Heart right ventricle (tissue), 16 donors: ENCODE measurements around the gene CWC22. TPM values are rescaled to one million over a fixed set of nuclear protein-coding genes. Genes with fewer than 3 reads are reported as not detected.

Source experiments
- ATAC-seq, 8 donors: fragments of 200-7000 bp; cut with Tn5 transposase; one replicate each; pipeline ENCODE4 v1.9.1; 2020; ENCODE audit warnings: mild to moderate bottlenecking in 8 of 8, moderate library complexity in 8 of 8, moderate number of reproducible peaks in 1 of 8
- DNase-seq, 2 donors: peaks; one replicate each; pipeline ENCODE4 v3.0.0-alpha.2; 2020
- H3K27ac ChIP-seq, 10 donors: fragments of 200-600 bp; sonication (generic) in 2 of 10; one replicate each; pipeline versions ENCODE4 v1.5.0 to v1.8.0; 2020 to 2022; ENCODE audit warnings: mild to moderate bottlenecking in 3 of 10
- H3K27me3 ChIP-seq, 7 donors: fragments of 200-600 bp; one replicate each; pipeline ENCODE4 v1.8.0; 2021 to 2022; ENCODE audit warnings: mild to moderate bottlenecking in 2 of 7
- H3K36me3 ChIP-seq, 9 donors: fragments of 200-600 bp; sonication (generic) in 1 of 9; one replicate each; pipeline versions ENCODE4 v1.5.0 to v1.8.0; 2020 to 2022; ENCODE audit warnings: mild to moderate bottlenecking in 2 of 9
- H3K4me1 ChIP-seq, 9 donors: fragments of 200-600 bp; sonication (generic) in 1 of 9; one replicate each; pipeline versions ENCODE4 v1.5.0 to v1.8.0; 2020 to 2022; ENCODE audit warnings: mild to moderate bottlenecking in 4 of 9
- H3K4me3 ChIP-seq, 10 donors: fragments of 200-600 bp; sonication (generic) in 2 of 10; one replicate each; pipeline versions ENCODE4 v1.5.0 to v1.8.0; 2020 to 2022; ENCODE audit warnings: mild to moderate bottlenecking in 7 of 10, moderate library complexity in 2 of 10
- H3K9me3 ChIP-seq, 11 donors: fragments of 200-600 bp in 10 of 11; sonication (generic) in 2 of 11; one replicate each; pipeline versions ENCODE4 v1.5.0 to v1.8.0; 2013 to 2022; ENCODE audit warnings: mild to moderate bottlenecking in 2 of 11, control low read depth in 1 of 11, moderate library complexity in 1 of 11
- CTCF ChIP-seq, 9 donors: fragments of 200-600 bp; sonication (generic) in 2 of 9; IDR thresholded peaks; one replicate each; pipeline versions ENCODE4 v1.5.0 to v1.8.0; 2021 to 2022; ENCODE audit warnings: antibody characterized with exemption in 9 of 9, mild to moderate bottlenecking in 5 of 9, moderate library complexity in 1 of 9
- WGBS, 2 donors: extraction: QIAGEN DNeasy Blood & Tissue Kit; methylation state at CpG; one replicate each; pipeline ENCODE4 v1.1.7; 2013; ENCODE audit warnings: inconsistent platforms in 1 of 2; 5-methylcytosine and 5-hydroxymethylcytosine counted together
- intact Hi-C, 10 donors: fragments of 100-400 bp; cut with DNase I; formaldehyde crosslinking; loops; one replicate each; pipeline versions ENCODE4 v1.11.1 to v1.14.2; 2022
- polyA plus RNA-seq, 2 donors: library from polyadenylated mRNA; stranded (reverse); fragments of 200-250 nt; gene quantifications; one replicate each; pipeline ENCODE4 v1.2.3, GENCODE V29; 2013
- total RNA-seq, 10 donors: library from RNA; stranded (reverse); fragmentation: NEBNext Ultra II Directional in 3 of 10; extraction: Animal tissue kit (Norgen Biotek cat#: 25700) in 3 of 10; gene quantifications; one replicate each; pipeline versions ENCODE4 v1.2.1 to v1.2.4, GENCODE V29; 2021 to 2023
- donor health status: Arrhythmogenic right ventricular cardiomyopathy.
- donor health status: ischemic (EF 13 %, LVEDD 7.1; RV severe dilation, severe dysfunction).
- donor health status: healthy with polysubstance abuse.
- donor health status: DM: no; HTN: yes; CAD: no.
- donor health status: DM: no; HTN: no; CAD: no.
- donor health status: ischemic (EF 25% LVEDD 6.9; RV normal size, moderate dysfunction).
- donor health status: ischemic (EF 25% LVEDD 5.7; RV mildly dilated, moderate dysfunction).
- donor health status: healthy.
- donor health status: DM: yes; HTN: yes; CAD: no.
- donor health status: Ischemic cardiomyopathy.
- donor health status: ischemic (EF 35%, LVEDD 5.7; RV mildly dilated, moderate dysfunction).
- donor health status: nonischemic (EF 11% LVEDD 7.7; RV severe dilation, severe dysfunction).
- donor health status: DM: yes; HTN: yes; CAD: no.
- donor health status: PGD.
- donor health status: ischemic (EF 29% LVEDD 5.4; RV normal size, mild dysfunction).
- donor health status: nonischemic (EF 23%, LVEDD 6.1; RV moderate dilation, normal function).

CWC22 gene
- total and polyA plus RNA-seq, 12 donors = 5.6 to 16.0 (median 12.6) TPM

- intact Hi-C loops = no loop called here
- ATAC-seq = no peak
- H3K36me3 ChIP-seq = no peaks in the 10 kb centered on the region
- WGBS, 2 donors = 58 to 78% methylated on average over 2 of the region's 2 CpGs
- no peak overlapping the region for H3K4me3 ChIP-seq
- no peak overlapping the region for H3K27ac ChIP-seq
- peaks cover 0 to 3% (median 0%) of the 10 kb centered on the region in 11 donors for H3K9me3 ChIP-seq
- no peak for TF ChIP-seq CTCF (IDR thresholded peaks at IDR 0.05)
- no peaks in the 10 kb centered on the region for H3K4me1 ChIP-seq
- no peak for DNase-seq
- H3K27me3 ChIP-seq = peaks cover 0 to 3% (median 0%) of the 10 kb centered on the region in 7 donors
These were observed 31.9 kb upstream of the CWC22 start for GRCh38 chr2:180038997-180039396.

- TF ChIP-seq CTCF (IDR thresholded peaks at IDR 0.05) = no peak
- 70 to 74% methylated on average over 5 of the region's 5 CpGs for WGBS, 2 donors
- no peak overlapping the region for H3K27ac ChIP-seq
- peak in 4 of 8 donors; percentile 52 to 83 (median 76) for ATAC-seq
- no peaks in the 10 kb centered on the region for H3K36me3 ChIP-seq
- H3K27me3 ChIP-seq = peaks cover 0 to 3% (median 0%) of the 10 kb centered on the region in 7 donors
- H3K4me1 ChIP-seq = no peaks in the 10 kb centered on the region
- no peak overlapping the region for H3K4me3 ChIP-seq
- DNase-seq = no peak
- intact Hi-C loops = no loop called here
- H3K9me3 ChIP-seq = peaks cover 0 to 14% (median 0%) of the 10 kb centered on the region in 11 donors
These were observed 27.1 kb upstream of the CWC22 start for GRCh38 chr2:180033993-180034894.

- intact Hi-C loops = no loop called here
- no peak overlapping the region for H3K4me3 ChIP-seq
- no peak overlapping the region for H3K27ac ChIP-seq
- peaks cover 0 to under 1% (median 0%) of the 10 kb centered on the region in 7 donors for H3K27me3 ChIP-seq
- H3K4me1 ChIP-seq = no peaks in the 10 kb centered on the region
- no peak for DNase-seq
- 66 to 74% methylated on average over 1 of the region's 1 CpG for WGBS, 2 donors
- TF ChIP-seq CTCF (IDR thresholded peaks at IDR 0.05) = no peak
- ATAC-seq = no peak
- peaks cover 0 to 24% (median 4%) of the 10 kb centered on the region in 11 donors for H3K9me3 ChIP-seq
- H3K36me3 ChIP-seq = no peaks in the 10 kb centered on the region
These were observed 22.5 kb upstream of the CWC22 start for GRCh38 chr2:180029575-180029974.

- peaks cover 0 to 10% (median 0%) of the 10 kb centered on the region in 7 donors for H3K27me3 ChIP-seq
- intact Hi-C loops = no loop called here
- 92 to 96% methylated on average over 23 of the region's 23 CpGs for WGBS, 2 donors
- no peaks in the 10 kb centered on the region for H3K36me3 ChIP-seq
- H3K27ac ChIP-seq = no peak overlapping the region
- TF ChIP-seq CTCF (IDR thresholded peaks at IDR 0.05) = no peak
- H3K4me3 ChIP-seq = no peak overlapping the region
- H3K4me1 ChIP-seq = no peaks in the 10 kb centered on the region
- DNase-seq (no peak), ATAC-seq (no peak)
- H3K9me3 ChIP-seq = no peaks in the 10 kb centered on the region
These were observed 14.8 kb upstream of the CWC22 start for GRCh38 chr2:180021850-180022249.
